Measurements from ENCODE around the gene SMIM23. TPM values are rescaled to one million over a fixed set of nuclear protein-coding genes. Genes with fewer than 3 reads are reported as not detected.

SMIM23 gene
- total and polyA plus RNA-seq, 2 donors (not counting 1 experiment from before 2014, with no cell fraction given) = not detected

- H3K4me3 Mint-ChIP-seq = no peak overlapping the region
- intact Hi-C loops (cut with micrococcal nuclease) = no loop called here
- Histone ChIP-seq H3K79me2 (ENCODE audit: control insufficient read depth, insufficient read depth, low read length) (no peaks in the 10 kb centered on the region), H3K27ac (ENCODE audit: low read length in 2 of 2) (no peak overlapping the region), H3K9me3 (ENCODE audit: control extremely low read depth in 1 of 3, control insufficient read depth in 2 of 3, insufficient read depth in 1 of 3, low read length in 2 of 3) (no peaks in the 10 kb centered on the region), H3K4me2 (replicated peaks; ENCODE audit: low read depth, low read length, poor library complexity, severe bottlenecking) (no peak overlapping the region), H3K9ac (ENCODE audit: low read length) (no peak overlapping the region), H3K4me3 (ENCODE audit: control extremely low read depth in 1 of 5, extremely low read depth in 1 of 5, insufficient read depth in 1 of 5, low read depth in 2 of 5, low read length in 4 of 5) (no peak overlapping the region), H3K27me3 (replicated peaks in 1 of 4; ENCODE audit: control extremely low read depth in 1 of 4, control insufficient read depth in 3 of 4, insufficient read depth in 4 of 4, low read length in 3 of 4) (no peaks in the 10 kb centered on the region), H3K4me1 (ENCODE audit: control insufficient read depth in 2 of 2, insufficient read depth in 2 of 2, low read length in 2 of 2) (no peaks in the 10 kb centered on the region), H3K36me3 (replicated peaks in 1 of 2; ENCODE audit: control extremely low read depth in 1 of 2, control insufficient read depth in 1 of 2, extremely low read depth in 1 of 2, insufficient read depth in 2 of 2, low read length in 1 of 2) (no peaks in the 10 kb centered on the region), H4K20me1 (ENCODE audit: control insufficient read depth, insufficient read depth, low read length, poor library complexity, severe bottlenecking) (no peaks in the 10 kb centered on the region), H2AFZ (ENCODE audit: insufficient read depth, low read depth, low read length, poor library complexity, severe bottlenecking) (no peak overlapping the region)
- H3K9me3 Mint-ChIP-seq (ENCODE audit: insufficient read depth) = no peaks in the 10 kb centered on the region
- ChIA-PET POLR2A (no interaction called here), CTCF (interaction anchor here (0.6 kb wide), 1 partner anchor 15 kb away, joined by 4 read pairs; no protein-coding TSS in a partner anchor)
- H3K27me3 Mint-ChIP-seq = peaks cover 17% of the 10 kb centered on the region
- H3K27ac Mint-ChIP-seq = no peak overlapping the region
- DNase-seq (no peak), ATAC-seq (ENCODE audit: low read depth) (no peak)
- H3K4me1 Mint-ChIP-seq = no peaks in the 10 kb centered on the region
- TF ChIP-seq EZH2 (IDR thresholded peaks at IDR 0.05; ENCODE audit: borderline replicate concordance, insufficient read depth, low read depth, low read length, poor library complexity, severe bottlenecking) = no peak
- TF ChIP-seq, protein P1, sequence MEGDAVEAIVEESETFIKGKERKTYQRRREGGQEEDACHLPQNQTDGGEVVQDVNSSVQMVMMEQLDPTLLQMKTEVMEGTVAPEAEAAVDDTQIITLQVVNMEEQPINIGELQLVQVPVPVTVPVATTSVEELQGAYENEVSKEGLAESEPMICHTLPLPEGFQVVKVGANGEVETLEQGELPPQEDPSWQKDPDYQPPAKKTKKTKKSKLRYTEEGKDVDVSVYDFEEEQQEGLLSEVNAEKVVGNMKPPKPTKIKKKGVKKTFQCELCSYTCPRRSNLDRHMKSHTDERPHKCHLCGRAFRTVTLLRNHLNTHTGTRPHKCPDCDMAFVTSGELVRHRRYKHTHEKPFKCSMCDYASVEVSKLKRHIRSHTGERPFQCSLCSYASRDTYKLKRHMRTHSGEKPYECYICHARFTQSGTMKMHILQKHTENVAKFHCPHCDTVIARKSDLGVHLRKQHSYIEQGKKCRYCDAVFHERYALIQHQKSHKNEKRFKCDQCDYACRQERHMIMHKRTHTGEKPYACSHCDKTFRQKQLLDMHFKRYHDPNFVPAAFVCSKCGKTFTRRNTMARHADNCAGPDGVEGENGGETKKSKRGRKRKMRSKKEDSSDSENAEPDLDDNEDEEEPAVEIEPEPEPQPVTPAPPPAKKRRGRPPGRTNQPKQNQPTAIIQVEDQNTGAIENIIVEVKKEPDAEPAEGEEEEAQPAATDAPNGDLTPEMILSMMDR (IDR thresholded peaks at IDR 0.05) = no peak
- 100% methylated on average over 3 of the region's 9 CpGs for WGBS (ENCODE audit: insufficient coverage)
Observed at GRCh38 chr5:171774418-171774817, 11.2 kb upstream of the SMIM23 start.

DNA sequence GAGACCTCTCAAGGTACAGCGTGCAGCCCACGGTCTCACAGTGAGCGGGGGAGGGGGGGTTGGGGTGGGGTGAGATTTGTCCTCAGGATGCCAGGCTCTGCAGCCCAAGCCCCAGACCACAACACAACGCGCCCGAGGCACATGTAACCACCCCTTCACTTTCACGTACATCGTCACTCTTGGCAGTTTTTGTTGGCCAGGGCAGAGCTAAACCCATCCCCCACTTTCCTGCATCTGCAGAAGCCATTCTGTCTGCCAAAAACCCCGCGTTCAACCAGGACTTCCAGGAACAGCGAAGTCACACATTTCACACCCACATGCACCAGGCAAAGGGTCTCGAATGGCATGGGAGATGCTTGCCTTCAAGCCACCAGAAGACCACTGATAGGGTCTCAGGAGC is 9.4 kb upstream of the SMIM23 start:
- WGBS (ENCODE audit: insufficient coverage) = 59% methylated on average over 9 of the region's 12 CpGs
- POLR2A ChIA-PET = no interaction called here
- no peak for DNase-seq
- intact Hi-C loops (cut with micrococcal nuclease) = no loop called here
- Histone ChIP-seq H3K4me1 (ENCODE audit: control insufficient read depth in 2 of 2, insufficient read depth in 2 of 2, low read length in 2 of 2) (no peaks in the 10 kb centered on the region), H4K20me1 (ENCODE audit: control insufficient read depth, insufficient read depth, low read length, poor library complexity, severe bottlenecking) (no peaks in the 10 kb centered on the region), H3K27me3 (replicated peaks in 1 of 4; ENCODE audit: control extremely low read depth in 1 of 4, control insufficient read depth in 3 of 4, insufficient read depth in 4 of 4, low read length in 3 of 4) (peaks cover 0 to 5% (median 0%) of the 10 kb centered on the region in 4 experiments), H3K79me2 (ENCODE audit: control insufficient read depth, insufficient read depth, low read length) (no peaks in the 10 kb centered on the region), H3K9me3 (ENCODE audit: control extremely low read depth in 1 of 3, control insufficient read depth in 2 of 3, insufficient read depth in 1 of 3, low read length in 2 of 3) (no peaks in the 10 kb centered on the region), H2AFZ (ENCODE audit: insufficient read depth, low read depth, low read length, poor library complexity, severe bottlenecking) (no peak overlapping the region), H3K4me2 (replicated peaks; ENCODE audit: low read depth, low read length, poor library complexity, severe bottlenecking) (no peak overlapping the region), H3K9ac (ENCODE audit: low read length) (no peak overlapping the region), H3K27ac (ENCODE audit: low read length in 2 of 2) (no peak overlapping the region), H3K36me3 (replicated peaks in 1 of 2; ENCODE audit: control extremely low read depth in 1 of 2, control insufficient read depth in 1 of 2, extremely low read depth in 1 of 2, insufficient read depth in 2 of 2, low read length in 1 of 2) (no peaks in the 10 kb centered on the region), H3K4me3 (ENCODE audit: control extremely low read depth in 1 of 5, extremely low read depth in 1 of 5, insufficient read depth in 1 of 5, low read depth in 2 of 5, low read length in 4 of 5) (no peak overlapping the region)
- CTCF ChIA-PET = no interaction called here
- Mint-ChIP-seq H3K4me1 (no peaks in the 10 kb centered on the region), H3K27me3 (peaks cover 7% of the 10 kb centered on the region), H3K9me3 (ENCODE audit: insufficient read depth) (no peaks in the 10 kb centered on the region), H3K27ac (no peak overlapping the region), H3K4me3 (no peak overlapping the region)
- no peak for TF ChIP-seq EZH2 (IDR thresholded peaks at IDR 0.05; ENCODE audit: borderline replicate concordance, insufficient read depth, low read depth, low read length, poor library complexity, severe bottlenecking)
- TF ChIP-seq, protein P1 (IDR thresholded peaks at IDR 0.05) = no peak
- ATAC-seq (ENCODE audit: low read depth) = no peak
